NCI-H446 treated with DMSO at 0.1 percent for 48 hours (cell line): Measurements from ENCODE around the gene GNAZ.

ENCODE experiments used
- DNase-seq: peaks from one replicate; lab custom pipeline; 2025; lab: John Stamatoyannopoulos, UW

GNAZ gene

GRCh38 chr22:23093051-23093788 lies 22.9 kb downstream of the GNAZ start:
- no peak for DNase-seq

DNA sequence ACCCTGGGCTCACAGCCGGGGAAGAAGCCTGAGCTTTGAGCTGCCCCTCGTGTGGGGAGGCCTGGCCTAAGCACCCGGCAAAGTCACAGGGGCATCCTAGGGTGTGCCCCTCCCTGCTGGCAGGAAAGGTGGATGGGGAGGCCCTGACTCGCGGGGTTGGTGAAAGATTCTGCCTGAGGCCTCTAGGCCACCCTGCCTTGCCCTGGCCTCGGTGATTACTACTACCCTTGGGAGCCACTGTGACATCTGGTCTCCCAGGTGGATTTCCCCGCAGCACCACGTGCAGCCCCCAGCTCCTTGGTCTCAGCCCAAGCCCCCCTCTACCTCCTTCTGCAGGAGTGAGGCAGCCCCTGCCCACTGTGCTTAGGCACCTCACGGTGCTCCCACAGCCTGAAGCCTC lies 23.9 kb downstream of the GNAZ start:
- DNase-seq: no peak

- no peak for DNase-seq
Observed at GRCh38 chr22:23094695-23095681, 24.7 kb downstream of the GNAZ start.

DNA sequence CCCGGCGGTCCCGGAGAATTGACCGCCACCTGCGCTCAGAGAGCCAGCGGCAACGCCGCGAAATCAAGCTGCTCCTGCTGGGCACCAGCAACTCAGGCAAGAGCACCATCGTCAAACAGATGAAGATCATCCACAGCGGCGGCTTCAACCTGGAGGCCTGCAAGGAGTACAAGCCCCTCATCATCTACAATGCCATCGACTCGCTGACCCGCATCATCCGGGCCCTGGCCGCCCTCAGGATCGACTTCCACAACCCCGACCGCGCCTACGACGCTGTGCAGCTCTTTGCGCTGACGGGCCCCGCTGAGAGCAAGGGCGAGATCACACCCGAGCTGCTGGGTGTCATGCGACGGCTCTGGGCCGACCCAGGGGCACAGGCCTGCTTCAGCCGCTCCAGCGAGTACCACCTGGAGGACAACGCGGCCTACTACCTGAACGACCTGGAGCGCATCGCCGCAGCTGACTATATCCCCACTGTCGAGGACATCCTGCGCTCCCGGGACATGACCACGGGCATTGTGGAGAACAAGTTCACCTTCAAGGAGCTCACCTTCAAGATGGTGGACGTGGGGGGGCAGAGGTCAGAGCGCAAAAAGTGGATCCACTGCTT lies 25.5 kb downstream of the GNAZ start:
- DNase-seq: no peak

- DNase-seq: no peak
Observed at GRCh38 chr22:23097412-23098229, 27.3 kb downstream of the GNAZ start.

DNA sequence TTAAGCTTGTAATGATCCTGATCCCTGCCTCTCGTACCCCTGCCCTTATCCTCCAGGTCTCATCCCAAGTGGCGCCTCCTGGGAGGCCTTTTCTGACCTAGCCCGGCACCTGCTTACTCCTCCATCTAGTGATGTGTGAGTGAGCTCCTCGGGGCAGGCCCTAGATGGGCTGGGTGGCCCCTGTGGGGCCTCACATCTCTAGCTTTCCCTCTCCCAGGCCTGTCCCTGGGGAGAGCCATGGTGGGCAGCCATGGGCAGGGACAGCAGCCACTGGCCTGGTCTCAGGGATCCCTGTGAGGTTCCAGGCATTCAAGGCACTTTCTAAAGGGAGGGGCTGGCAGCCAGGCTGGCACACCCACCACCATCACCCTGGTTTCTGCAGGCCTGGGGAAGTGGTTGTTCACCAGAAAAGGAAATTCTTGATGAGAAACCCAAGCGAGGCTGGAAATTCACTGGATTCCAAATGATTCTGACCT lies 27.9 kb downstream of the GNAZ start:
- DNase-seq: no peak

GRCh38 chr22:23098718-23099530 lies 28.6 kb downstream of the GNAZ start:
- DNase-seq: no peak

- no peak for DNase-seq
Observed at GRCh38 chr22:23099531-23099804, 29.1 kb downstream of the GNAZ start.

- DNase-seq: no peak
Observed at GRCh38 chr22:23100124-23100801, 29.9 kb downstream of the GNAZ start.

DNA sequence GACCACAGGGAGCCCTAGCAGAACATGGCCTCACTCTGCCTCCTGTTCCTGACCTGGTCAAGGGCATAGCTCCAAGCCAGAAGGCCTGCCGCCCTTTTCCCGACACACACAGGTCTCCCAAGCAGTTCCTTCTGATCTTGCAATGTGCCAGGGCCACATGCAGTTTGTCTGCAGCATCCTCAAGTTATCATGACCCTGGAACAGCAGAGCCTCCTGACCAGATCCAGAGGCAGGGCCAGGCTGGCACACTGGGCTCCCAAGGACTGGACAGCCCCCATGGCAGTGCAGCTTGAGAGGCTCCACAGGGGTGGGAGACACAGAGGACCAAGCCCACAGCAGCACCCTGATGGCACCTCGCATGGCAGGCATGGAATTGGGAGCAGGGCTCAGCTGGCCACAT lies 31.2 kb downstream of the GNAZ start:
- DNase-seq: no peak

GRCh38 chr22:23102002-23102655 lies 31.8 kb downstream of the GNAZ start:
- DNase-seq: no peak

DNA sequence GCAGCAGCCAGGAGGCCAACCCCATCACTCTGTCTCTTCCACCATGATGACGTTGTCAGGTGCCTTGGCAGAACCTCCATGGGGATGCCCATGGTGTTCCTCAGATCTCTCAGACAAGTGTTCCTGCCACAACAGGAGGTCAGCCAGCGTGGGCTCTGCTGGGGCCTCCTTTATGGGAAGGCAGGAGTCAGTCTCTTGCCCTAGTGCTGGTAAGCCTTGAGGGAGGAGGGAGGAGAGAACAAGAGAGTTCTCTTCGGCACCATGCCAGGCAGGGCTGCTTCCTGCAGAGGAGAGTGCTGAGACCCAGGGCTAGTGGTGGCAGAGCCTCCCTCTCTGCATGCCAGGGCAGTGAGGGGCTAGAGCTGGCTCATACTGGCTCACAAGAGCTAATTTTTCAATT lies 32.5 kb downstream of the GNAZ start:
- DNase-seq: no peak

- DNase-seq: no peak
Observed at GRCh38 chr22:23103199-23103954, 33.1 kb downstream of the GNAZ start.

- no peak for DNase-seq
Observed at GRCh38 chr22:23104187-23104971, 34.1 kb downstream of the GNAZ start.

DNA sequence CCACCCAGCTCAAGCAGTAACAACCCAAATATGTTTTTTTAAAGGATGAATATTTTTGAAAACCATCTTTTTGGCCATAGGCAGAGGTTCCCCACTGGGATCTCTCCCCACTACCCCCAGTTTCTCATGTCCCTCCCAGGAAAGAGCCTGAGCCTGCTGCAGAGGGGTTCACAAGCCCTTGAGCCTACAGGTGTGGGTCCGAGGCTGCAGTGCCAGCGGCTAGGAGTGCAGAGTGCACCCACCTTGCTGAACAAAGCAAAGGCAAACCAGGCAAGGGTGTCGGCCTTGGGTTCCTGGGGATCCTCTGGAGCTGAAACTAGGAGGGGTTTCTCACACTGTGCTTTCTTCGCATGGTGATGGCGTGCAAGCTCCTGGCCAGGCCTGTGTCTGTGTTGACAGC lies 35.0 kb downstream of the GNAZ start:
- DNase-seq: no peak

- DNase-seq: no peak
Observed at GRCh38 chr22:23105919-23106318, 35.6 kb downstream of the GNAZ start.

GRCh38 chr22:23106344-23106743 lies 36.0 kb downstream of the GNAZ start:
- DNase-seq: no peak

DNA sequence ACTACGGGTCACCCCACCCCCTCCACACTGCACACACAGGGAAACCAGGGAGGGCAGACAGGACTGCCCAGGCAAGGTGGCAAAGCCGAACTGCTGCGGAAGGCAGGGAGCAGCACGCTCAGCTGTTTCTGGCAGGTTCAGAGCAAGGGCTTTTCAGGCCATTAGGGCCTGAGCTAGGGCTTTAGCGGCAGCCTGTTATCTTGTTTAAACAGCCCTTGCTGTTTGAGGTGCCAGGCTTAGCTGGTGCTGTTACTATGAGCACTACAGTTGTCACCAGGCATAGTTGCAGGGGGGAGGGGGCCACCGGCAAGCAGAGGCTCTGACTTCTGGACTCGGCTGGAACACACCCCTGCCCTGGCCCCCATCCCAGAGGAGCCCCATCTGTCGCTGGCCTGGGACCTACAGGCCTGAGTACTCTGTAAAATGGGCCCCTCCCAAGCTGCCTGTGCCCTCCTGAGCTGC lies 36.6 kb downstream of the GNAZ start:
- DNase-seq: peak; percentile 70
